ENCODE results near the gene MYO9B. TPM values are rescaled to one million over a fixed set of nuclear protein-coding genes. Genes with fewer than 3 reads are reported as not detected.

The MYO9B gene
- total and polyA plus RNA-seq, 9 of the 15 experiments (the other 6 are each of a cell fraction or from before 2014, with no cell fraction given): 2.4 to 77.6 (median 23.0) TPM

DNA sequence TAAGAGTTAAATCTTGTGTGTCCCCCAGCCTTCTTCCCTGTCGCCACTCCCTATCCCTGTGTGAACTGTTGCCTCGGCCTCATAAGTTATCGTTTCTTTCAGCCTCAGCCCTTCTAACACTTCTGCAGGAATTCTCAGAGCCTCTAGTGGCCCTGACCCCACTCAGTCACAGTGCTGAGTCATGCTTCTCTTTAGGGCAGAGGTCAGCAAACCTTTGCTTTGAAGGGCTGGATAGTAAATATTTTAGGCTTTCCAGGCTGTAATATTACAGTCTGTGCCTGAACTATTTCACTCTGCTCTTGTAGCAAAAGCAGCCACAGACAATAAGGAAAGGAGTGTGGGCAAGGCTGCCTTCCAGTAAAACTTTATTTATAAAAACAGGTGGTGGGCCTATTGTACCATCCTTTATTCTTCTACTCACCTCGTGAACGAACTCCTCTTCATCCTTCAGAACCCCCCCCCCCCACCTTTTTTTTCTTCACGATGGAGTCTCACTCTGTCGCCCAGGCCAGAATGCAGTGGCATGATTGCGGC is 22.1 kb downstream of the MYO9B start (continued):
- TF ChIP-seq MGA (IDR thresholded peaks at IDR 0.05) (no peak), ZBTB11 (CRISPR knock-in tag; IDR thresholded peaks at IDR 0.05) (0 out of 6 replicates have a peak, but pooled peaks of 1 of the 3 experiments have one; percentile 28), SRSF1 (IDR thresholded peaks at IDR 0.05; ENCODE audit: low read depth, low read length) (no peak), U2AF1 (optimal IDR thresholded peaks at IDR 0.05; ENCODE audit: low read depth, low read length) (no peak), EP300 (IDR thresholded peaks at IDR 0.05; ENCODE audit: low read length) (peak; percentile 57), CREM (IDR thresholded peaks at IDR 0.05; ENCODE audit: low read depth) (0 out of 2 replicates have a peak, but pooled peaks have one; percentile 10), ZNF165 (CRISPR knock-in tag; IDR thresholded peaks at IDR 0.05; ENCODE audit: borderline replicate concordance) (no peak), L3MBTL2 (IDR thresholded peaks at IDR 0.05) (peak; percentile 40; the same call in 1 of the 2 replicates), ZNF586 (CRISPR knock-in tag; conservative IDR thresholded peaks at IDR 0.05) (no peak)
- TF ChIP-seq, protein P1, sequence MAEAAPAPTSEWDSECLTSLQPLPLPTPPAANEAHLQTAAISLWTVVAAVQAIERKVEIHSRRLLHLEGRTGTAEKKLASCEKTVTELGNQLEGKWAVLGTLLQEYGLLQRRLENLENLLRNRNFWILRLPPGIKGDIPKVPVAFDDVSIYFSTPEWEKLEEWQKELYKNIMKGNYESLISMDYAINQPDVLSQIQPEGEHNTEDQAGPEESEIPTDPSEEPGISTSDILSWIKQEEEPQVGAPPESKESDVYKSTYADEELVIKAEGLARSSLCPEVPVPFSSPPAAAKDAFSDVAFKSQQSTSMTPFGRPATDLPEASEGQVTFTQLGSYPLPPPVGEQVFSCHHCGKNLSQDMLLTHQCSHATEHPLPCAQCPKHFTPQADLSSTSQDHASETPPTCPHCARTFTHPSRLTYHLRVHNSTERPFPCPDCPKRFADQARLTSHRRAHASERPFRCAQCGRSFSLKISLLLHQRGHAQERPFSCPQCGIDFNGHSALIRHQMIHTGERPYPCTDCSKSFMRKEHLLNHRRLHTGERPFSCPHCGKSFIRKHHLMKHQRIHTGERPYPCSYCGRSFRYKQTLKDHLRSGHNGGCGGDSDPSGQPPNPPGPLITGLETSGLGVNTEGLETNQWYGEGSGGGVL (CRISPR knock-in tag; IDR thresholded peaks at IDR 0.05): no peak
